Spinal cord (tissue), 10 donors: ENCODE results near the gene NBEA. TPM values are rescaled to one million over a fixed set of nuclear protein-coding genes. Genes with fewer than 3 reads are reported as not detected.

ENCODE experiments used
- DNase-seq, 6 donors: peaks; one replicate each; pipeline versions ENCODE4 v3.0.0 to v3.0.0-alpha.2; 2013 to 2015; ENCODE audit warnings: low spot score in 6 of 6, low read depth in 4 of 6
- H3K27ac ChIP-seq: one replicate; pipeline ENCODE4 v1.5.1; 2013; ENCODE audit warnings: low read depth, low read length, control low read depth
- H3K27me3 ChIP-seq: one replicate; pipeline ENCODE4 v1.6.1; 2013; ENCODE audit warnings: low read length; ENCODE audit not compliant: control insufficient read depth, insufficient read depth
- H3K36me3 ChIP-seq: one replicate; pipeline ENCODE4 v1.6.1; 2013; ENCODE audit warnings: low read length; ENCODE audit not compliant: control insufficient read depth, insufficient read depth
- H3K4me1 ChIP-seq: one replicate; pipeline ENCODE4 v1.6.1; 2013; ENCODE audit warnings: low read length; ENCODE audit not compliant: control insufficient read depth, insufficient read depth
- H3K4me3 ChIP-seq: one replicate; pipeline ENCODE4 v1.5.1; 2013; ENCODE audit warnings: low read depth, low read length, control low read depth
- H3K9me3 ChIP-seq: one replicate; pipeline ENCODE4 v1.6.1; 2013; ENCODE audit warnings: low read length; ENCODE audit not compliant: control insufficient read depth, insufficient read depth
- WGBS: methylation state at CpG from one replicate; pipeline ENCODE4 v1.1.5; 2013; ENCODE audit warnings: missing lambda C conversion rate; ENCODE audit not compliant: insufficient coverage; 5-methylcytosine and 5-hydroxymethylcytosine counted together
- polyA plus RNA-seq, 2 donors: library from polyadenylated mRNA; unstranded; fragments of 120-200 nt; gene quantifications; one replicate each; pipeline ENCODE4 v1.2.1, GENCODE V29; 2013; ENCODE audit not compliant: insufficient read length in 2 of 2
- total RNA-seq, 2 donors: library from RNA; depleted of rRNA in 1 of 2; stranded (reverse); fragments of 120-200 nt in 1 of 2; fragments of >200 nt in 1 of 2; gene quantifications; one replicate each; pipeline versions ENCODE4 v1.2.3 to v1.2.4, GENCODE V29; 2013 to 2014
- donor health status: healthy.

Gene NBEA
- total and polyA plus RNA-seq, 4 donors = 39.1 to 136 (median 72.8) TPM

GRCh38 chr13:35143123-35143522, 201.1 kb downstream of the NBEA start:
- no peaks in the 10 kb centered on the region for H3K27me3 ChIP-seq
- no peaks in the 10 kb centered on the region for H3K4me1 ChIP-seq
- no peak overlapping the region for H3K27ac ChIP-seq
- 89% methylated on average over 4 of the region's 6 CpGs for WGBS
- H3K9me3 ChIP-seq = no peaks in the 10 kb centered on the region
- no peak overlapping the region for H3K4me3 ChIP-seq
- no peak for DNase-seq
- peaks cover 3% of the 10 kb centered on the region for H3K36me3 ChIP-seq

GRCh38 chr13:35144166-35144890, 202.3 kb downstream of the NBEA start:
- H3K27ac ChIP-seq = no peak overlapping the region
- H3K36me3 ChIP-seq = peaks cover 3% of the 10 kb centered on the region
- peak in 1 of 6 donors; percentile 24 for DNase-seq
- H3K4me1 ChIP-seq = no peaks in the 10 kb centered on the region
- no peaks in the 10 kb centered on the region for H3K27me3 ChIP-seq
- H3K9me3 ChIP-seq = no peaks in the 10 kb centered on the region
- no CpG with 5 or more reads among the region's 2 CpGs for WGBS
- H3K4me3 ChIP-seq = no peak overlapping the region

GRCh38 chr13:35146686-35147085, 204.6 kb downstream of the NBEA start:
- Histone ChIP-seq H3K4me1 (no peaks in the 10 kb centered on the region), H3K27me3 (no peaks in the 10 kb centered on the region), H3K4me3 (no peak overlapping the region), H3K27ac (no peak overlapping the region), H3K36me3 (peaks cover 3% of the 10 kb centered on the region), H3K9me3 (no peaks in the 10 kb centered on the region)
- no peak for DNase-seq
- WGBS = 80% methylated on average over 1 of the region's 1 CpG

- H3K36me3 ChIP-seq = no peaks in the 10 kb centered on the region
- no peak overlapping the region for H3K27ac ChIP-seq
- WGBS = no CpG with 5 or more reads among the region's 3 CpGs
- no peaks in the 10 kb centered on the region for H3K4me1 ChIP-seq
- H3K9me3 ChIP-seq = no peaks in the 10 kb centered on the region
- no peak overlapping the region for H3K4me3 ChIP-seq
- H3K27me3 ChIP-seq = no peaks in the 10 kb centered on the region
- peak; percentile 56 to 94 (median 68) for DNase-seq
These were observed 215.2 kb downstream of the NBEA start for GRCh38 chr13:35157143-35157755.

- Histone ChIP-seq H3K27me3 (no peaks in the 10 kb centered on the region), H3K36me3 (no peaks in the 10 kb centered on the region), H3K27ac (no peak overlapping the region), H3K9me3 (no peaks in the 10 kb centered on the region), H3K4me1 (no peaks in the 10 kb centered on the region), H3K4me3 (no peak overlapping the region)
- no peak for DNase-seq
- WGBS = 100% methylated on average over 3 of the region's 5 CpGs
These were observed 217.0 kb downstream of the NBEA start for GRCh38 chr13:35159041-35159440.

- H3K9me3 ChIP-seq = no peaks in the 10 kb centered on the region
- no peaks in the 10 kb centered on the region for H3K36me3 ChIP-seq
- H3K27ac ChIP-seq = no peak overlapping the region
- H3K4me1 ChIP-seq = no peaks in the 10 kb centered on the region
- no peaks in the 10 kb centered on the region for H3K27me3 ChIP-seq
- peak in 1 of 6 donors; percentile 11 for DNase-seq
- no CpG with 5 or more reads among the region's 3 CpGs for WGBS
- no peak overlapping the region for H3K4me3 ChIP-seq
These were observed 218.8 kb downstream of the NBEA start for GRCh38 chr13:35160896-35161295.

GRCh38 chr13:35162420-35162819, 220.3 kb downstream of the NBEA start:
- H3K27me3 ChIP-seq = no peaks in the 10 kb centered on the region
- no peak overlapping the region for H3K27ac ChIP-seq
- H3K4me1 ChIP-seq = no peaks in the 10 kb centered on the region
- H3K36me3 ChIP-seq = no peaks in the 10 kb centered on the region
- DNase-seq = no peak
- H3K4me3 ChIP-seq = no peak overlapping the region
- no peaks in the 10 kb centered on the region for H3K9me3 ChIP-seq
- WGBS = no CpG with 5 or more reads among the region's 2 CpGs

GRCh38 chr13:35163674-35164073, 221.6 kb downstream of the NBEA start:
- WGBS = no CpG with 5 or more reads among the region's 1 CpG
- Histone ChIP-seq H3K27me3 (no peaks in the 10 kb centered on the region), H3K4me3 (no peak overlapping the region), H3K27ac (no peak overlapping the region), H3K4me1 (no peaks in the 10 kb centered on the region), H3K9me3 (no peaks in the 10 kb centered on the region), H3K36me3 (no peaks in the 10 kb centered on the region)
- no peak for DNase-seq

GRCh38 chr13:35164324-35164932, 222.4 kb downstream of the NBEA start:
- peak in 4 of 6 donors; percentile 20 to 89 (median 45) for DNase-seq
- Histone ChIP-seq H3K4me1 (no peaks in the 10 kb centered on the region), H3K36me3 (no peaks in the 10 kb centered on the region), H3K9me3 (no peaks in the 10 kb centered on the region), H3K27ac (no peak overlapping the region), H3K27me3 (no peaks in the 10 kb centered on the region), H3K4me3 (no peak overlapping the region)

GRCh38 chr13:35165205-35165604, 223.1 kb downstream of the NBEA start:
- no peaks in the 10 kb centered on the region for H3K36me3 ChIP-seq
- no peak overlapping the region for H3K27ac ChIP-seq
- no peaks in the 10 kb centered on the region for H3K9me3 ChIP-seq
- no peaks in the 10 kb centered on the region for H3K4me1 ChIP-seq
- H3K27me3 ChIP-seq = no peaks in the 10 kb centered on the region
- no peak overlapping the region for H3K4me3 ChIP-seq
- peak in 1 of 6 donors; percentile 5 for DNase-seq
